GM23248 (cell line): ENCODE data around the gene LBP. TPM values are rescaled to one million over a fixed set of nuclear protein-coding genes. Genes with fewer than 3 reads are reported as not detected.

ENCODE experiments used
- DNase-seq: peaks from one replicate; pipeline ENCODE4 v3.0.0-alpha.2; 2015
- H2AFZ ChIP-seq: fragments of 200-600 bp; sonication (generic); 2 replicates; pipeline ENCODE4 v1.6.1; 2016; ENCODE audit warnings: antibody characterized with exemption
- H3F3A ChIP-seq: fragments of 200-600 bp; sonication (generic); 2 replicates; pipeline ENCODE4 v1.6.1; 2016; ENCODE audit warnings: mild to moderate bottlenecking, antibody characterized with exemption, mixed run types; ENCODE audit not compliant: insufficient read depth
- H3K27ac ChIP-seq: fragments of 200-600 bp; sonication (generic); 2 replicates; pipeline ENCODE4 v1.5.1; 2016; ENCODE audit warnings: mild to moderate bottlenecking
- H3K27me3 ChIP-seq: fragments of 200-600 bp; sonication (generic); replicated peaks from 2 replicates; pipeline ENCODE4 v1.6.1; 2016; ENCODE audit warnings: mild to moderate bottlenecking; ENCODE audit not compliant: insufficient read depth
- H3K36me3 ChIP-seq: fragments of 200-600 bp; sonication (generic); 2 replicates; pipeline ENCODE4 v1.6.1; 2016; ENCODE audit warnings: low read depth, mild to moderate bottlenecking
- H3K4me1 ChIP-seq: fragments of 200-600 bp; sonication (generic); 2 replicates; pipeline ENCODE4 v1.6.1; 2016; ENCODE audit warnings: mild to moderate bottlenecking; ENCODE audit not compliant: insufficient read depth
- H3K4me2 ChIP-seq: fragments of 200-600 bp; sonication (generic); one replicate; pipeline ENCODE4 v1.6.1; 2016; ENCODE audit warnings: mild to moderate bottlenecking; ENCODE audit not compliant: unreplicated experiment
- H3K4me3 ChIP-seq: fragments of 200-600 bp; sonication (generic); 2 replicates; pipeline ENCODE4 v1.5.1; 2016; ENCODE audit warnings: mild to moderate bottlenecking
- H3K79me2 ChIP-seq: fragments of 200-600 bp; sonication (generic); 2 replicates; pipeline ENCODE4 v1.6.1; 2016; ENCODE audit warnings: mild to moderate bottlenecking; ENCODE audit not compliant: insufficient read depth
- H3K9ac ChIP-seq: fragments of 200-600 bp; sonication (generic); 2 replicates; pipeline ENCODE4 v1.6.1; 2016; ENCODE audit warnings: mild to moderate bottlenecking
- H3K9me2 ChIP-seq: fragments of 200-600 bp; sonication (generic); 2 replicates; pipeline ENCODE4 v1.6.1; 2016; ENCODE audit warnings: mixed run types, mild to moderate bottlenecking, moderate library complexity; ENCODE audit not compliant: insufficient read depth
- H3K9me3 ChIP-seq: fragments of 200-600 bp; sonication (generic); one replicate; pipeline ENCODE4 v1.6.1; 2017; ENCODE audit warnings: low read depth
- H4K20me1 ChIP-seq: fragments of 200-600 bp; sonication (generic); 2 replicates; pipeline ENCODE4 v1.6.0; 2016; ENCODE audit not compliant: insufficient read depth
- EZH2 ChIP-seq: fragments of 200-600 bp; sonication (generic); IDR thresholded peaks from 2 replicates; pipeline ENCODE4 v1.6.1; 2018; ENCODE audit warnings: antibody characterized with exemption, mild to moderate bottlenecking; ENCODE audit not compliant: insufficient read depth, poor library complexity, severe bottlenecking
- EZH2phosphoT487 ChIP-seq: fragments of 200-600 bp; sonication (generic); IDR thresholded peaks from 2 replicates; pipeline ENCODE4 v1.6.1; 2018; ENCODE audit warnings: antibody characterized with exemption, moderate library complexity, mild to moderate bottlenecking, low read depth; ENCODE audit not compliant: insufficient read depth
- WGBS, 2 experiments: methylation state at CpG; one replicate each; pipeline ENCODE4 v1.1.6; 2015 to 2017; ENCODE audit warnings: low lambda C conversion rate in 2 of 2, low coverage in 1 of 2; ENCODE audit errors: missing lambda C conversion rate in 2 of 2; 5-methylcytosine and 5-hydroxymethylcytosine counted together
- in situ Hi-C: fragments of 300-500 bp; cut with MboI; formaldehyde crosslinking; loops from 2 replicates; pipeline ENCODE4 v1.15.0; 2020
- polyA plus RNA-seq: library from polyadenylated mRNA; unstranded; fragments of >200 nt; fragmentation: Nextera tagmentation; extraction: Ambion mirVana; gene quantifications from 2 replicates; pipeline ENCODE4 v1.2.1, GENCODE V29; 2016
- total RNA-seq: library from RNA; depleted of rRNA; stranded (reverse); fragments of >200 nt; shearing (Covaris generic); gene quantifications from 2 replicates; pipeline ENCODE4 v1.2.3, GENCODE V29; 2014

The LBP gene
- total and polyA plus RNA-seq, 2 experiments from 2014 or later: not detected

GRCh38 chr20:38402089-38402488 lies 55.8 kb downstream of the LBP start:
- Histone ChIP-seq H3K9me3 (no peaks in the 10 kb centered on the region), H3F3A (no peaks in the 10 kb centered on the region), H4K20me1 (no peaks in the 10 kb centered on the region), H3K9me2 (no peaks in the 10 kb centered on the region), H3K9ac (no peak overlapping the region), H3K27me3 (no peaks in the 10 kb centered on the region), H3K4me3 (no peak overlapping the region), H3K4me1 (no peaks in the 10 kb centered on the region), H3K27ac (no peak overlapping the region), H3K36me3 (no peaks in the 10 kb centered on the region), H2AFZ (no peak overlapping the region), H3K4me2 (no peak overlapping the region), H3K79me2 (no peaks in the 10 kb centered on the region)
- 81 to 84% methylated on average over 5 of the region's 5 CpGs for WGBS, 2 experiments
- DNase-seq: no peak
- TF ChIP-seq EZH2phosphoT487 (no peak), EZH2 (no peak)
- in situ Hi-C loops: loop anchor here (10.0 kb wide), 1 partner anchor 167 kb away; no protein-coding TSS in a partner anchor

- no peak overlapping the region for H3K9ac ChIP-seq
- no peaks in the 10 kb centered on the region for H4K20me1 ChIP-seq
- no peak overlapping the region for H2AFZ ChIP-seq
- no peaks in the 10 kb centered on the region for H3K9me3 ChIP-seq
- no peaks in the 10 kb centered on the region for H3F3A ChIP-seq
- no peaks in the 10 kb centered on the region for H3K9me2 ChIP-seq
- no peak for DNase-seq
- H3K27ac ChIP-seq: no peak overlapping the region
- in situ Hi-C loops: loop anchor here (10.0 kb wide), 1 partner anchor 168 kb away; no protein-coding TSS in a partner anchor
- WGBS, 2 experiments: 87% methylated on average over 8 of the region's 8 CpGs
- H3K79me2 ChIP-seq: no peaks in the 10 kb centered on the region
- H3K4me3 ChIP-seq: no peak overlapping the region
- H3K27me3 ChIP-seq: no peaks in the 10 kb centered on the region
- H3K36me3 ChIP-seq: no peaks in the 10 kb centered on the region
- no peak overlapping the region for H3K4me2 ChIP-seq
- TF ChIP-seq EZH2 (no peak), EZH2phosphoT487 (no peak)
- no peaks in the 10 kb centered on the region for H3K4me1 ChIP-seq
Measured at GRCh38 chr20:38402816-38403215, 56.5 kb downstream of the LBP start.

GRCh38 chr20:38404016-38404415 lies 57.7 kb downstream of the LBP start:
- Histone ChIP-seq H3K9ac (no peak overlapping the region), H3K27me3 (no peaks in the 10 kb centered on the region), H3K36me3 (no peaks in the 10 kb centered on the region), H3F3A (no peaks in the 10 kb centered on the region), H3K4me3 (no peak overlapping the region), H4K20me1 (no peaks in the 10 kb centered on the region), H2AFZ (no peak overlapping the region), H3K4me1 (no peaks in the 10 kb centered on the region), H3K9me3 (no peaks in the 10 kb centered on the region), H3K4me2 (no peak overlapping the region), H3K79me2 (no peaks in the 10 kb centered on the region), H3K27ac (no peak overlapping the region), H3K9me2 (no peaks in the 10 kb centered on the region)
- TF ChIP-seq EZH2phosphoT487: no peak
- no peak for TF ChIP-seq EZH2
- in situ Hi-C loops: loop anchor here (10.0 kb wide), 1 partner anchor 169 kb away; no protein-coding TSS in a partner anchor
- no peak for DNase-seq

GRCh38 chr20:38405132-38405531 lies 58.9 kb downstream of the LBP start:
- in situ Hi-C loops: loop anchor here (10.0 kb wide), 1 partner anchor 170 kb away; no protein-coding TSS in a partner anchor
- no peak for TF ChIP-seq EZH2
- no peak for TF ChIP-seq EZH2phosphoT487
- Histone ChIP-seq H3K9me2 (no peaks in the 10 kb centered on the region), H3K4me2 (no peak overlapping the region), H3K27ac (no peak overlapping the region), H3K9me3 (no peaks in the 10 kb centered on the region), H3K4me3 (no peak overlapping the region), H4K20me1 (no peaks in the 10 kb centered on the region), H3F3A (peaks cover 6% of the 10 kb centered on the region; the same call in 1 of the 2 replicates), H3K4me1 (no peaks in the 10 kb centered on the region), H3K79me2 (no peaks in the 10 kb centered on the region), H3K36me3 (no peaks in the 10 kb centered on the region), H3K9ac (no peak overlapping the region), H2AFZ (no peak overlapping the region), H3K27me3 (no peaks in the 10 kb centered on the region)
- WGBS, 2 experiments: 50 to 53% methylated on average over 2 of the region's 2 CpGs
- no peak for DNase-seq

- in situ Hi-C loops: loop anchor here (10.0 kb wide), 1 partner anchor 172 kb away; no protein-coding TSS in a partner anchor
- no peak overlapping the region for H2AFZ ChIP-seq
- H3K4me1 ChIP-seq: no peaks in the 10 kb centered on the region
- H3K9me3 ChIP-seq: no peaks in the 10 kb centered on the region
- no peak overlapping the region for H3K4me2 ChIP-seq
- H3K4me3 ChIP-seq: no peak overlapping the region
- H3K9me2 ChIP-seq: no peaks in the 10 kb centered on the region
- H3K79me2 ChIP-seq: no peaks in the 10 kb centered on the region
- WGBS, 2 experiments: 93 to 94% methylated on average over 5 of the region's 5 CpGs
- H3K36me3 ChIP-seq: no peaks in the 10 kb centered on the region
- no peak for DNase-seq
- TF ChIP-seq EZH2 (no peak), EZH2phosphoT487 (no peak)
- no peaks in the 10 kb centered on the region for H4K20me1 ChIP-seq
- peaks cover 6% of the 10 kb centered on the region; the same call in 1 of the 2 replicates for H3F3A ChIP-seq
- no peak overlapping the region for H3K9ac ChIP-seq
- no peaks in the 10 kb centered on the region for H3K27me3 ChIP-seq
- H3K27ac ChIP-seq: no peak overlapping the region
Measured at GRCh38 chr20:38406476-38406875, 60.2 kb downstream of the LBP start.
